ENCODE data around the gene KRT81. TPM values are rescaled to one million over a fixed set of nuclear protein-coding genes. Genes with fewer than 3 reads are reported as not detected.
A peak's percentile ranks its signal among the peaks of the same experiment; 100 is the strongest.

KRT81 gene
- total RNA-seq, 2 donors from 2014 or later = not detected

- H3K27me3 ChIP-seq (ENCODE audit: control insufficient read depth, insufficient read depth, low read length, poor library complexity, severe bottlenecking) = no peaks in the 10 kb centered on the region
- H3K4me3 Mint-ChIP-seq = no peak overlapping the region
- H3K9me3 Mint-ChIP-seq = no peaks in the 10 kb centered on the region
- no peaks in the 10 kb centered on the region for H3K36me3 ChIP-seq (ENCODE audit: control insufficient read depth, insufficient read depth, low read length)
- H3K27me3 Mint-ChIP-seq (ENCODE audit: insufficient read depth) = peaks cover 5% of the 10 kb centered on the region
- peak; percentile 10 for DNase-seq
- no peak overlapping the region for H3K27ac Mint-ChIP-seq
- no peak overlapping the region for H3K9ac ChIP-seq (ENCODE audit: extremely low read depth, low read length, poor library complexity, severe bottlenecking)
- H3K36me3 Mint-ChIP-seq (ENCODE audit: low read depth) = no peaks in the 10 kb centered on the region
- TF ChIP-seq CTCF (conservative IDR thresholded peaks at IDR 0.05) = no peak
- no peaks in the 10 kb centered on the region for H3K4me1 ChIP-seq (ENCODE audit: control insufficient read depth, insufficient read depth, low read length)
- WGBS, 2 experiments (ENCODE audit: insufficient coverage in 1 of 2, insufficient read length in 1 of 2) = 86 to 100% methylated on average over 1 to 2 of the region's 2 CpGs
- no peak overlapping the region for H3K4me3 ChIP-seq (ENCODE audit: low read length)
- no peaks in the 10 kb centered on the region for H3K4me1 Mint-ChIP-seq
- H3K9me3 ChIP-seq (ENCODE audit: control insufficient read depth, low read length) = no peaks in the 10 kb centered on the region
- H3K27ac ChIP-seq (ENCODE audit: low read depth, low read length) = no peak overlapping the region
Measured at GRCh38 chr12:52285172-52285745, 6.1 kb downstream of the KRT81 start.

GRCh38 chr12:52284562-52285171 is 6.7 kb downstream of the KRT81 start:
- TF ChIP-seq CTCF (conservative IDR thresholded peaks at IDR 0.05) = no peak
- Mint-ChIP-seq H3K4me3 (no peak overlapping the region), H3K4me1 (no peaks in the 10 kb centered on the region), H3K9me3 (no peaks in the 10 kb centered on the region), H3K36me3 (ENCODE audit: low read depth) (no peaks in the 10 kb centered on the region), H3K27me3 (ENCODE audit: insufficient read depth) (peaks cover 11% of the 10 kb centered on the region), H3K27ac (no peak overlapping the region)
- 90 to 100% methylated on average over 2 to 4 of the region's 4 CpGs for WGBS, 2 experiments (ENCODE audit: insufficient coverage in 1 of 2, insufficient read length in 1 of 2)
- Histone ChIP-seq H3K27me3 (ENCODE audit: control insufficient read depth, insufficient read depth, low read length, poor library complexity, severe bottlenecking) (no peaks in the 10 kb centered on the region), H3K4me1 (ENCODE audit: control insufficient read depth, insufficient read depth, low read length) (no peaks in the 10 kb centered on the region), H3K9me3 (ENCODE audit: control insufficient read depth, low read length) (no peaks in the 10 kb centered on the region), H3K9ac (ENCODE audit: extremely low read depth, low read length, poor library complexity, severe bottlenecking) (no peak overlapping the region), H3K36me3 (ENCODE audit: control insufficient read depth, insufficient read depth, low read length) (no peaks in the 10 kb centered on the region), H3K4me3 (ENCODE audit: low read length) (no peak overlapping the region), H3K27ac (ENCODE audit: low read depth, low read length) (no peak overlapping the region)
- DNase-seq = peak; percentile 14

GRCh38 chr12:52280796-52281560 is 10.4 kb downstream of the KRT81 start:
- Histone ChIP-seq H3K4me1 (ENCODE audit: control insufficient read depth, insufficient read depth, low read length) (no peaks in the 10 kb centered on the region), H3K27ac (ENCODE audit: low read depth, low read length) (no peak overlapping the region), H3K27me3 (ENCODE audit: control insufficient read depth, insufficient read depth, low read length, poor library complexity, severe bottlenecking) (peaks cover 24% of the 10 kb centered on the region), H3K9me3 (ENCODE audit: control insufficient read depth, low read length) (no peaks in the 10 kb centered on the region), H3K36me3 (ENCODE audit: control insufficient read depth, insufficient read depth, low read length) (no peaks in the 10 kb centered on the region), H3K4me3 (ENCODE audit: low read length) (no peak overlapping the region), H3K9ac (ENCODE audit: extremely low read depth, low read length, poor library complexity, severe bottlenecking) (no peak overlapping the region)
- Mint-ChIP-seq H3K36me3 (ENCODE audit: low read depth) (no peaks in the 10 kb centered on the region), H3K4me1 (peaks cover 5% of the 10 kb centered on the region), H3K4me3 (no peak overlapping the region), H3K27ac (no peak overlapping the region), H3K9me3 (no peaks in the 10 kb centered on the region), H3K27me3 (ENCODE audit: insufficient read depth) (peaks cover 39% of the 10 kb centered on the region)
- TF ChIP-seq CTCF (conservative IDR thresholded peaks at IDR 0.05) = no peak
- WGBS, 2 experiments (ENCODE audit: insufficient coverage in 1 of 2, insufficient read length in 1 of 2) = 80 to 88% methylated on average over 3 to 4 of the region's 4 CpGs
- peak; percentile 35 for DNase-seq
